ENCODE measurements around the gene SF3B2.

GRCh38 chr11:66112601-66113499, 60.7 kb downstream of the SF3B2 start:
- TF ChIP-seq POLR2AphosphoS5 (IDR thresholded peaks at IDR 0.05; ENCODE audit: control insufficient read depth, insufficient read depth, low read depth, low read length) (no peak), ZKSCAN8 (CRISPR knock-in tag; IDR thresholded peaks at IDR 0.05) (no peak), ERF (CRISPR knock-in tag; IDR thresholded peaks at IDR 0.05) (no peak), ZNF583 (CRISPR knock-in tag; IDR thresholded peaks at IDR 0.05) (no peak), ZHX1 (conservative IDR thresholded peaks at IDR 0.05; ENCODE audit: low read length) (no peak), SMAD1 (IDR thresholded peaks at IDR 0.05; ENCODE audit: low read depth, low read length, partially characterized antibody) (no peak), CEBPB (tag; IDR thresholded peaks at IDR 0.05) (no peak)
- TF ChIP-seq, protein P1, sequence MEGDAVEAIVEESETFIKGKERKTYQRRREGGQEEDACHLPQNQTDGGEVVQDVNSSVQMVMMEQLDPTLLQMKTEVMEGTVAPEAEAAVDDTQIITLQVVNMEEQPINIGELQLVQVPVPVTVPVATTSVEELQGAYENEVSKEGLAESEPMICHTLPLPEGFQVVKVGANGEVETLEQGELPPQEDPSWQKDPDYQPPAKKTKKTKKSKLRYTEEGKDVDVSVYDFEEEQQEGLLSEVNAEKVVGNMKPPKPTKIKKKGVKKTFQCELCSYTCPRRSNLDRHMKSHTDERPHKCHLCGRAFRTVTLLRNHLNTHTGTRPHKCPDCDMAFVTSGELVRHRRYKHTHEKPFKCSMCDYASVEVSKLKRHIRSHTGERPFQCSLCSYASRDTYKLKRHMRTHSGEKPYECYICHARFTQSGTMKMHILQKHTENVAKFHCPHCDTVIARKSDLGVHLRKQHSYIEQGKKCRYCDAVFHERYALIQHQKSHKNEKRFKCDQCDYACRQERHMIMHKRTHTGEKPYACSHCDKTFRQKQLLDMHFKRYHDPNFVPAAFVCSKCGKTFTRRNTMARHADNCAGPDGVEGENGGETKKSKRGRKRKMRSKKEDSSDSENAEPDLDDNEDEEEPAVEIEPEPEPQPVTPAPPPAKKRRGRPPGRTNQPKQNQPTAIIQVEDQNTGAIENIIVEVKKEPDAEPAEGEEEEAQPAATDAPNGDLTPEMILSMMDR (IDR thresholded peaks at IDR 0.05 in 2 of 3, conservative IDR thresholded peaks at IDR 0.05 in 1 of 3; ENCODE audit: insufficient read depth in 2 of 3, low read depth in 1 of 3, low read length in 3 of 3), result no peak
- TF ChIP-seq, protein P2, sequence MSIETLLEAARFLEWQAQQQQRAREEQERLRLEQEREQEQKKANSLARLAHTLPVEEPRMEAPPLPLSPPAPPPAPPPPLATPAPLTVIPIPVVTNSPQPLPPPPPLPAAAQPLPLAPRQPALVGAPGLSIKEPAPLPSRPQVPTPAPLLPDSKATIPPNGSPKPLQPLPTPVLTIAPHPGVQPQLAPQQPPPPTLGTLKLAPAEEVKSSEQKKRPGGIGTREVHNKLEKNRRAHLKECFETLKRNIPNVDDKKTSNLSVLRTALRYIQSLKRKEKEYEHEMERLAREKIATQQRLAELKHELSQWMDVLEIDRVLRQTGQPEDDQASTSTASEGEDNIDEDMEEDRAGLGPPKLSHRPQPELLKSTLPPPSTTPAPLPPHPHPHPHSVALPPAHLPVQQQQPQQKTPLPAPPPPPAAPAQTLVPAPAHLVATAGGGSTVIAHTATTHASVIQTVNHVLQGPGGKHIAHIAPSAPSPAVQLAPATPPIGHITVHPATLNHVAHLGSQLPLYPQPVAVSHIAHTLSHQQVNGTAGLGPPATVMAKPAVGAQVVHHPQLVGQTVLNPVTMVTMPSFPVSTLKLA (conservative IDR thresholded peaks at IDR 0.05), result no peak

Data from K562 (cell line).